ENCODE results near the gene PRLHR. TPM values are rescaled to one million over a fixed set of nuclear protein-coding genes. Genes with fewer than 3 reads are reported as not detected.
A peak's percentile ranks its signal among the peaks of the same experiment; 100 is the strongest.

The PRLHR gene
- total RNA-seq, 1 donor from 2014 or later = not detected

GRCh38 chr10:118571123-118571522 is 24.3 kb downstream of the PRLHR start:
- intact Hi-C loops (cut with micrococcal nuclease) = no loop called here
- H3K4me3 ChIP-seq = no peak overlapping the region
- no peak for TF ChIP-seq CTCF (IDR thresholded peaks at IDR 0.05; ENCODE audit: borderline replicate concordance)
- H3K9me3 ChIP-seq (replicated peaks) = no peaks in the 10 kb centered on the region
- H3K36me3 ChIP-seq = no peaks in the 10 kb centered on the region
- H3K27ac ChIP-seq (replicated peaks) = peak overlapping the region; percentile 47
- H3K27me3 ChIP-seq (ENCODE audit: low read depth) = peaks cover 37% of the 10 kb centered on the region
- peaks cover 18% of the 10 kb centered on the region for H3K4me1 ChIP-seq
- DNase-seq = no peak

- peaks cover 40% of the 10 kb centered on the region for H3K27me3 ChIP-seq (ENCODE audit: low read depth)
- H3K36me3 ChIP-seq = no peaks in the 10 kb centered on the region
- no peak overlapping the region for H3K4me3 ChIP-seq
- H3K9me3 ChIP-seq (replicated peaks) = no peaks in the 10 kb centered on the region
- peaks cover 18% of the 10 kb centered on the region for H3K4me1 ChIP-seq
- intact Hi-C loops (cut with micrococcal nuclease) = no loop called here
- TF ChIP-seq CTCF (IDR thresholded peaks at IDR 0.05; ENCODE audit: borderline replicate concordance) = no peak
- no peak overlapping the region for H3K27ac ChIP-seq (replicated peaks)
- no peak for DNase-seq
These were observed 24.9 kb downstream of the PRLHR start for GRCh38 chr10:118570591-118570990.

DNA sequence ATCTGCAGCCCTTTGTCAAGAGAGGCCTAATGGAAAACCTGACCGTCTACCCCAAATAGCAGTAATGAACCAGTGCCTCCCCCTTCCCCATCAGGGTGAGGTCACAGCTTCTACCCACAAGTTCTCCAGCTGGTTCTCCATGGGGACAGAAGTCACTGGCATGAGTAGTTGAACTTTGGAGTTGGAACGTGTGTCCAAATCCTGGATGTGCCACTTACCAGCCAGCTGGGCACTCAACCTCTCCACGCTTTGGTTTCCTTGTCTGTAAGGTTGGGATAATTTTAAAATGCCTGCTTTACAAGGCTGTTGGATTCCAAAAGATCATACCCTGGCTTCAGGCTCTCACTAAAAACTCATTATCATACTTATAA is 25.6 kb downstream of the PRLHR start:
- Histone ChIP-seq H3K4me1 (peaks cover 18% of the 10 kb centered on the region), H3K36me3 (no peaks in the 10 kb centered on the region), H3K27ac (replicated peaks) (no peak overlapping the region), H3K27me3 (ENCODE audit: low read depth) (peaks cover 40% of the 10 kb centered on the region), H3K4me3 (no peak overlapping the region), H3K9me3 (replicated peaks) (no peaks in the 10 kb centered on the region)
- no peak for DNase-seq
- intact Hi-C loops (cut with micrococcal nuclease) = loop anchor here (5.0 kb wide), 1 partner anchor 152 kb away; no protein-coding TSS in a partner anchor
- TF ChIP-seq CTCF (IDR thresholded peaks at IDR 0.05; ENCODE audit: borderline replicate concordance) = no peak

DNA sequence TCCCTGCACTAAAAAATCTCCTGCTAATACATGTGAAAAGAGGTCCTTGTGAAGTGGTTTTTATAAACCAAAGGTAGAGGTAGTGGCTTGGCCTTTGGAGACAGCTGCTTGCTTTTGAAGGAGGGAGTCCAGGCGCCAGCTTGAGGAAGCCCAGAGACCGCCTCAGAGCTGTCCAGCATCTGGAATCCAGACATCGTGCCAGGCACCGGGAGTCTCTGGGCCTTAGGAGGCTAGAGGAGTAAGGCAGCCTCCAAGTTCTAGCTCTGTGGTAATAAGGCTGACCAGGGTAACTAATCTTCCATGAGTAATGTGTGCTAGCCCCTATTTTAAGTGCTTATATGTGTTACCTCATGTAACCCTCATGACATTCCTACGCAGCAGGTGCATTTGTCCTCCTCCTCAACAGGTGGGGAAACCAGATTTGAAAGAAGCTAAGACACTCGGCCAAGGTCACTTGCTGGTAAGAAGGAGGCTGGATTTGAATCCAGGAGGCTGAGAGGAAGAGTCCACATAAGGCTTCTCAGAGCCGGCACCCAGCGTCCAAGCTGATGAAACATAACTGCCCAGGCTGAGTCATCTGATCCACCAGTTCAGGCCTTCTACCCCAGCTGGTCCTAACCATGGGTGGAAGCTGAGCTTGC is 26.1 kb downstream of the PRLHR start:
- intact Hi-C loops (cut with micrococcal nuclease) = loop anchor here (5.0 kb wide), 1 partner anchor 153 kb away; no protein-coding TSS in a partner anchor
- no peak for TF ChIP-seq CTCF (IDR thresholded peaks at IDR 0.05; ENCODE audit: borderline replicate concordance)
- no peak for DNase-seq
- no peak overlapping the region for H3K4me3 ChIP-seq
- H3K9me3 ChIP-seq (replicated peaks) = no peaks in the 10 kb centered on the region
- no peaks in the 10 kb centered on the region for H3K36me3 ChIP-seq
- no peak overlapping the region for H3K27ac ChIP-seq (replicated peaks)
- peaks cover 18% of the 10 kb centered on the region for H3K4me1 ChIP-seq
- peaks cover 39% of the 10 kb centered on the region for H3K27me3 ChIP-seq (ENCODE audit: low read depth)

- peak; percentile 85 for TF ChIP-seq CTCF (IDR thresholded peaks at IDR 0.05; ENCODE audit: borderline replicate concordance)
- Histone ChIP-seq H3K4me3 (no peak overlapping the region), H3K27ac (replicated peaks) (no peak overlapping the region), H3K36me3 (no peaks in the 10 kb centered on the region), H3K27me3 (ENCODE audit: low read depth) (peaks cover 38% of the 10 kb centered on the region), H3K9me3 (replicated peaks) (peaks cover under 1% of the 10 kb centered on the region), H3K4me1 (peaks cover 18% of the 10 kb centered on the region)
- intact Hi-C loops (cut with micrococcal nuclease) = loop anchor here (5.0 kb wide), 1 partner anchor 154 kb away; no protein-coding TSS in a partner anchor
- no peak for DNase-seq
These were observed 27.1 kb downstream of the PRLHR start for GRCh38 chr10:118568327-118568848.
